ENCODE measurements around the gene VPS37C. TPM values are rescaled to one million over a fixed set of nuclear protein-coding genes. Genes with fewer than 3 reads are reported as not detected.
A peak's percentile ranks its signal among the peaks of the same experiment; 100 is the strongest.

Gene VPS37C
- total and polyA plus RNA-seq, 4 donors, result 2.6 to 6.1 (median 5.1) TPM

DNA sequence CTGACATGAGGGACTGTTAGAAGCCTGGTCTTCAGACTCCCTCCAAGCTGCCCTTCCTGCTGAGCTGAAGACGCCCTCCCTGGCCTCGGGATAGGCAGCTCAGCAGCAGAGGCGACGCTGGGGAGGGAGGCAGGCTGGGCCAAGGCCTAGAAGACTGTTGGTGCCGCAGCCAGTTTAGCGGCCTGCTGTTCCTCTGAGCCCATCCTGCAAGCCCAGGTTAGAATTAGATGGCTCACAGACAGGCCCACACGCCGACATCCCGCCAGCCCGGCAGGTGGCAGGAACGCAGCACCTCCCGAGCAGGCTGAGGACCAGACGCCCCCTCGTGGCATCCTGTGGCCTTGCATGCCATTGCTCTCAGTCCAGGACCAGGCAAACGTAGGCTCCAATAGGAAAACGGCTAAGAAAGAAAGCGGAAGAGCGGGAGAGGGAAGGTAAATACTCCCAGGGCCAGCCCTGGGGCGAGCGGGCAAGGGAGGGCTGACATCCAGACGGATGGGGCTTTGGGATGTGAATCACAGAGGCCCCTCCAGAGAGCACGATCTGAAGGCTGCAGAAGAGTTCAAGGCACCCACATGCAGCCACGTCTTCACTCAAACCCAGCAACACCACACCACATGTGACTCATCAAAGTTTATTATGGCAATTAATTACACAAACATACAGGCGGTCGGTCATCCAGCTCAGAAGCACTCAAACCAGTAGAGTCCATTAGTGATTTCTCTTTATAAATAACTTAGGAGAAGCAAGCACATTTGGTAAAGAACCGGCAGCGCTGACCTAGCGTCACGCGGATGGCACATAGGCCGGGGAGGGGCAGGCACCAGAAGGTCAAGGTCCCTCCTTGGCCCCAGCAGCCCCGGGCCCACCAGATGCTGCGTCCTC is 31.3 kb downstream of the VPS37C start:
- Histone ChIP-seq H3K9me3 (ENCODE audit: control insufficient read depth in 4 of 4, low read length in 3 of 4) (no peaks in the 10 kb centered on the region), H3K4me1 (ENCODE audit: control insufficient read depth in 4 of 4, insufficient read depth in 4 of 4, low read length in 3 of 4) (peaks cover 0 to 4% (median 0%) of the 10 kb centered on the region in 4 donors), H3K27me3 (ENCODE audit: control insufficient read depth in 4 of 4, insufficient read depth in 4 of 4, low read length in 3 of 4) (no peaks in the 10 kb centered on the region), H3K36me3 (ENCODE audit: control insufficient read depth in 4 of 4, insufficient read depth in 3 of 4, low read depth in 1 of 4, low read length in 3 of 4) (peaks cover 0 to 13% (median 3%) of the 10 kb centered on the region in 4 donors), H3K27ac (ENCODE audit: low read depth in 1 of 2, low read length in 2 of 2) (no peak overlapping the region), H3K4me3 (ENCODE audit: low read depth in 1 of 3, low read length in 3 of 3) (no peak overlapping the region), H3K9ac (ENCODE audit: low read depth in 1 of 2, low read length in 2 of 2) (no peak overlapping the region)
- TF ChIP-seq, protein P1, sequence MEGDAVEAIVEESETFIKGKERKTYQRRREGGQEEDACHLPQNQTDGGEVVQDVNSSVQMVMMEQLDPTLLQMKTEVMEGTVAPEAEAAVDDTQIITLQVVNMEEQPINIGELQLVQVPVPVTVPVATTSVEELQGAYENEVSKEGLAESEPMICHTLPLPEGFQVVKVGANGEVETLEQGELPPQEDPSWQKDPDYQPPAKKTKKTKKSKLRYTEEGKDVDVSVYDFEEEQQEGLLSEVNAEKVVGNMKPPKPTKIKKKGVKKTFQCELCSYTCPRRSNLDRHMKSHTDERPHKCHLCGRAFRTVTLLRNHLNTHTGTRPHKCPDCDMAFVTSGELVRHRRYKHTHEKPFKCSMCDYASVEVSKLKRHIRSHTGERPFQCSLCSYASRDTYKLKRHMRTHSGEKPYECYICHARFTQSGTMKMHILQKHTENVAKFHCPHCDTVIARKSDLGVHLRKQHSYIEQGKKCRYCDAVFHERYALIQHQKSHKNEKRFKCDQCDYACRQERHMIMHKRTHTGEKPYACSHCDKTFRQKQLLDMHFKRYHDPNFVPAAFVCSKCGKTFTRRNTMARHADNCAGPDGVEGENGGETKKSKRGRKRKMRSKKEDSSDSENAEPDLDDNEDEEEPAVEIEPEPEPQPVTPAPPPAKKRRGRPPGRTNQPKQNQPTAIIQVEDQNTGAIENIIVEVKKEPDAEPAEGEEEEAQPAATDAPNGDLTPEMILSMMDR (IDR thresholded peaks at IDR 0.05; ENCODE audit: low read depth, low read length, missing input control), result peak; percentile 99
- TF ChIP-seq FOXA1 (IDR thresholded peaks at IDR 0.05) (no peak), EGR1 (IDR thresholded peaks at IDR 0.05; ENCODE audit: low read depth in 2 of 2) (no peak), HNF4A (conservative IDR thresholded peaks at IDR 0.05) (no peak), ATF3 (IDR thresholded peaks at IDR 0.05) (no peak), GABPA (IDR thresholded peaks at IDR 0.05 in 1 of 2, conservative IDR thresholded peaks at IDR 0.05 in 1 of 2) (peak in 1 of 2 donors; percentile 38), HNF4G (IDR thresholded peaks at IDR 0.05) (no peak), RAD21 (IDR thresholded peaks at IDR 0.05) (peak; percentile 95 to 99), TAF1 (conservative IDR thresholded peaks at IDR 0.05) (no peak), YY1 (IDR thresholded peaks at IDR 0.05) (no peak), JUND (IDR thresholded peaks at IDR 0.05) (no peak), RXRA (IDR thresholded peaks at IDR 0.05) (peak in 1 of 2 donors; percentile 23), NR2F2 (IDR thresholded peaks at IDR 0.05) (no peak), SP1 (IDR thresholded peaks at IDR 0.05) (no peak), FOXA2 (IDR thresholded peaks at IDR 0.05) (peak; percentile 25), ZBTB33 (IDR thresholded peaks at IDR 0.05) (no peak)
- TF ChIP-seq, protein P2, sequence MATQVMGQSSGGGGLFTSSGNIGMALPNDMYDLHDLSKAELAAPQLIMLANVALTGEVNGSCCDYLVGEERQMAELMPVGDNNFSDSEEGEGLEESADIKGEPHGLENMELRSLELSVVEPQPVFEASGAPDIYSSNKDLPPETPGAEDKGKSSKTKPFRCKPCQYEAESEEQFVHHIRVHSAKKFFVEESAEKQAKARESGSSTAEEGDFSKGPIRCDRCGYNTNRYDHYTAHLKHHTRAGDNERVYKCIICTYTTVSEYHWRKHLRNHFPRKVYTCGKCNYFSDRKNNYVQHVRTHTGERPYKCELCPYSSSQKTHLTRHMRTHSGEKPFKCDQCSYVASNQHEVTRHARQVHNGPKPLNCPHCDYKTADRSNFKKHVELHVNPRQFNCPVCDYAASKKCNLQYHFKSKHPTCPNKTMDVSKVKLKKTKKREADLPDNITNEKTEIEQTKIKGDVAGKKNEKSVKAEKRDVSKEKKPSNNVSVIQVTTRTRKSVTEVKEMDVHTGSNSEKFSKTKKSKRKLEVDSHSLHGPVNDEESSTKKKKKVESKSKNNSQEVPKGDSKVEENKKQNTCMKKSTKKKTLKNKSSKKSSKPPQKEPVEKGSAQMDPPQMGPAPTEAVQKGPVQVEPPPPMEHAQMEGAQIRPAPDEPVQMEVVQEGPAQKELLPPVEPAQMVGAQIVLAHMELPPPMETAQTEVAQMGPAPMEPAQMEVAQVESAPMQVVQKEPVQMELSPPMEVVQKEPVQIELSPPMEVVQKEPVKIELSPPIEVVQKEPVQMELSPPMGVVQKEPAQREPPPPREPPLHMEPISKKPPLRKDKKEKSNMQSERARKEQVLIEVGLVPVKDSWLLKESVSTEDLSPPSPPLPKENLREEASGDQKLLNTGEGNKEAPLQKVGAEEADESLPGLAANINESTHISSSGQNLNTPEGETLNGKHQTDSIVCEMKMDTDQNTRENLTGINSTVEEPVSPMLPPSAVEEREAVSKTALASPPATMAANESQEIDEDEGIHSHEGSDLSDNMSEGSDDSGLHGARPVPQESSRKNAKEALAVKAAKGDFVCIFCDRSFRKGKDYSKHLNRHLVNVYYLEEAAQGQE (IDR thresholded peaks at IDR 0.05), result no peak
- TF ChIP-seq, protein P3, sequence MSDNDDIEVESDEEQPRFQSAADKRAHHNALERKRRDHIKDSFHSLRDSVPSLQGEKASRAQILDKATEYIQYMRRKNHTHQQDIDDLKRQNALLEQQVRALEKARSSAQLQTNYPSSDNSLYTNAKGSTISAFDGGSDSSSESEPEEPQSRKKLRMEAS (IDR thresholded peaks at IDR 0.05), result no peak
- DNase-seq (ENCODE audit: low spot score), result peak; percentile 90
- WGBS, result 35% methylated on average over 33 of the region's 33 CpGs
